GM12873 (cell line): ENCODE measurements around the gene MED16.

Source experiments
- CTCF ChIP-seq: IDR thresholded peaks from 2 replicates; pipeline ENCODE4 v1.5.1; 2012; ENCODE audit warnings: low read depth, mild to moderate bottlenecking, moderate library complexity, low read length, control low read depth; ENCODE audit not compliant: insufficient read depth; ENCODE audit errors: missing control alignments

MED16 gene

GRCh38 chr19:889662-890295, 3.2 kb downstream of the MED16 start:
- no peak for TF ChIP-seq CTCF

GRCh38 chr19:888581-889385, 4.2 kb downstream of the MED16 start:
- no peak for TF ChIP-seq CTCF

GRCh38 chr19:887599-887998, 5.4 kb downstream of the MED16 start:
- TF ChIP-seq CTCF: no peak

GRCh38 chr19:887072-887471, 5.9 kb downstream of the MED16 start:
- no peak for TF ChIP-seq CTCF

- TF ChIP-seq CTCF: no peak
These were observed 7.3 kb downstream of the MED16 start for GRCh38 chr19:885536-886224.

GRCh38 chr19:884420-885211, 8.4 kb downstream of the MED16 start:
- no peak for TF ChIP-seq CTCF

- TF ChIP-seq CTCF: no peak
These were observed 9.3 kb downstream of the MED16 start for GRCh38 chr19:883661-884211.
